Stomach (tissue), 9 donors: ENCODE results near the gene HMG20A. TPM values are rescaled to one million over a fixed set of nuclear protein-coding genes. Genes with fewer than 3 reads are reported as not detected.

Experiments used
- DNase-seq, 2 donors: peaks; one replicate each; pipeline versions ENCODE4 v3.0.0 to v3.0.0-alpha.2; 2013 to 2019
- H3K27ac ChIP-seq, 5 donors: fragments of 200-600 bp in 4 of 5; sonication (generic) in 4 of 5; one replicate each; pipeline ENCODE4 v1.5.1; 2013 to 2019; ENCODE audit warnings: mild to moderate bottlenecking in 1 of 5, moderate library complexity in 1 of 5
- H3K27me3 ChIP-seq, 3 donors: fragments of 200-600 bp; sonication (generic); one replicate each; pipeline ENCODE4 v1.5.1; 2017 to 2019; ENCODE audit warnings: mixed run types in 1 of 3
- H3K36me3 ChIP-seq, 4 donors: fragments of 200-600 bp; sonication (generic); 1 replicate in 3 of 4; 2 replicates in 1 of 4; pipeline ENCODE4 v1.5.1; 2016 to 2019
- H3K4me1 ChIP-seq, 4 donors: fragments of 200-600 bp; sonication (generic); one replicate each; pipeline ENCODE4 v1.5.1; 2016 to 2019
- H3K4me3 ChIP-seq, 4 donors: fragments of 200-600 bp; sonication (generic) in 3 of 4; one replicate each; pipeline ENCODE4 v1.5.1; 2016 to 2019; ENCODE audit warnings: mild to moderate bottlenecking in 1 of 4
- H3K9me3 ChIP-seq, 4 donors: fragments of 200-600 bp; sonication (generic); one replicate each; pipeline ENCODE4 v1.5.1; 2016 to 2019
- CTCF ChIP-seq, 7 experiments: fragments of 450-650 bp in 4 of 7; fragments of 200-600 bp in 3 of 7; sonication (generic) in 3 of 7; IDR thresholded peaks; one replicate each; pipeline ENCODE4 v1.5.1; 2016 to 2019; ENCODE audit warnings: antibody characterized with exemption in 7 of 7, control low read depth in 2 of 7, mild to moderate bottlenecking in 1 of 7
- EP300 ChIP-seq: sonication (generic); formaldehyde crosslinking; IDR thresholded peaks from one replicate; pipeline ENCODE4 v1.6.1; 2017; ENCODE audit warnings: antibody characterized with exemption
- POLR2A ChIP-seq, 4 donors: fragments of 450-650 bp; IDR thresholded peaks; one replicate each; pipeline ENCODE4 v1.6.1; 2016; ENCODE audit warnings: antibody characterized with exemption in 4 of 4, control low read depth in 2 of 4, mild to moderate bottlenecking in 1 of 4, moderate library complexity in 1 of 4
- POLR2AphosphoS5 ChIP-seq, 3 donors: sonication (generic); formaldehyde crosslinking; IDR thresholded peaks; one replicate each; pipeline ENCODE4 v1.6.1; 2016; ENCODE audit warnings: antibody characterized with exemption in 3 of 3
- WGBS, 5 donors: extraction: QIAGEN DNeasy Blood & Tissue Kit in 3 of 5; methylation state at CpG; one replicate each; pipeline versions ENCODE4 v1.1.5 to v1.1.7; 2013 to 2018; 5-methylcytosine and 5-hydroxymethylcytosine counted together
- intact Hi-C: fragments of 100-400 bp; cut with DNase I; formaldehyde crosslinking; loops from one replicate; pipeline ENCODE4 v1.15.1; 2023; ENCODE audit warnings: low total_unique reads
- polyA plus RNA-seq, 3 donors: library from polyadenylated mRNA; stranded (reverse); fragments of 200-250 nt; gene quantifications; one replicate each; pipeline ENCODE4 v1.2.3, GENCODE V29; 2013
- total RNA-seq, 5 donors: library from RNA; depleted of rRNA; stranded (reverse); fragments of >200 nt; gene quantifications; one replicate each; pipeline versions ENCODE4 v1.1.0 to v1.2.3, GENCODE V29; 2014 to 2016
- donor health status: healthy with polysubstance abuse.
- donor health status: Bipolar disorder and iron deficiency.
- donor health status: healthy.

The HMG20A gene
- total and polyA plus RNA-seq, 8 donors, result 8.1 to 51.8 (median 22.6) TPM

- Histone ChIP-seq H3K27me3 (no peaks in the 10 kb centered on the region), H3K4me3 (no peak overlapping the region), H3K4me1 (peaks cover 22 to 52% (median 37%) of the 10 kb centered on the region in 4 donors), H3K27ac (peak overlapping the region in 2 of 5 donors; percentile 74 to 76), H3K9me3 (no peaks in the 10 kb centered on the region), H3K36me3 (no peaks in the 10 kb centered on the region)
- intact Hi-C loops, result loop anchor here (10.0 kb wide), 2 partner anchors 47 to 383 kb away; no protein-coding TSS in a partner anchor
- no peak for TF ChIP-seq CTCF (IDR thresholded peaks at IDR 0.05)
- no peak for TF ChIP-seq POLR2AphosphoS5 (IDR thresholded peaks at IDR 0.05)
- TF ChIP-seq POLR2A (IDR thresholded peaks at IDR 0.05), result no peak
- no peak for TF ChIP-seq EP300
- DNase-seq, result peak in 1 of 2 donors; percentile 80
- WGBS, 5 donors, result 21 to 32% (median 26%) methylated on average over 6 of the region's 6 CpGs
These were observed 77.3 kb downstream of the HMG20A start for GRCh38 chr15:77497942-77498361.

- intact Hi-C loops, result loop anchor here (10.0 kb wide), 2 partner anchors 46 to 384 kb away; no protein-coding TSS in a partner anchor
- TF ChIP-seq CTCF (IDR thresholded peaks at IDR 0.05) (no peak), POLR2AphosphoS5 (IDR thresholded peaks at IDR 0.05) (no peak), POLR2A (IDR thresholded peaks at IDR 0.05) (no peak), EP300 (no peak)
- Histone ChIP-seq H3K27ac (peak overlapping the region in 1 of 5 donors; percentile 74), H3K36me3 (no peaks in the 10 kb centered on the region), H3K4me1 (peaks cover 22 to 49% (median 33%) of the 10 kb centered on the region in 4 donors), H3K4me3 (no peak overlapping the region), H3K9me3 (no peaks in the 10 kb centered on the region), H3K27me3 (no peaks in the 10 kb centered on the region)
- 88 to 97% (median 96%) methylated on average over 4 of the region's 4 CpGs for WGBS, 5 donors
- DNase-seq, result peak in 1 of 2 donors; percentile 27
These were observed 78.5 kb downstream of the HMG20A start for GRCh38 chr15:77499087-77499760.

- TF ChIP-seq CTCF (IDR thresholded peaks at IDR 0.05) (no peak), POLR2AphosphoS5 (IDR thresholded peaks at IDR 0.05) (no peak), POLR2A (IDR thresholded peaks at IDR 0.05) (no peak), EP300 (no peak)
- H3K9me3 ChIP-seq, result no peaks in the 10 kb centered on the region
- H3K27me3 ChIP-seq, result no peaks in the 10 kb centered on the region
- peaks cover 26 to 44% (median 34%) of the 10 kb centered on the region in 4 donors for H3K4me1 ChIP-seq
- H3K4me3 ChIP-seq, result no peak overlapping the region
- no peak overlapping the region for H3K27ac ChIP-seq
- intact Hi-C loops, result no loop called here
- WGBS, 5 donors, result 63 to 89% (median 82%) methylated on average over 2 of the region's 2 CpGs
- no peaks in the 10 kb centered on the region for H3K36me3 ChIP-seq
- DNase-seq, result no peak
These were observed 80.3 kb downstream of the HMG20A start for GRCh38 chr15:77500989-77501388.

- 88 to 96% (median 91%) methylated on average over 7 of the region's 7 CpGs for WGBS, 5 donors
- no peak overlapping the region for H3K27ac ChIP-seq
- H3K27me3 ChIP-seq, result no peaks in the 10 kb centered on the region
- no peak overlapping the region for H3K4me3 ChIP-seq
- H3K36me3 ChIP-seq, result no peaks in the 10 kb centered on the region
- no peaks in the 10 kb centered on the region for H3K9me3 ChIP-seq
- TF ChIP-seq POLR2A (IDR thresholded peaks at IDR 0.05) (no peak), POLR2AphosphoS5 (IDR thresholded peaks at IDR 0.05) (no peak), EP300 (no peak), CTCF (IDR thresholded peaks at IDR 0.05) (no peak)
- intact Hi-C loops, result no loop called here
- DNase-seq, result no peak
- H3K4me1 ChIP-seq, result peaks cover 26 to 44% (median 36%) of the 10 kb centered on the region in 4 donors
These were observed 81.8 kb downstream of the HMG20A start for GRCh38 chr15:77502379-77503095.
